NCI-H1417 (cell line): Measurements from ENCODE around the gene VRK3.

ENCODE experiments used
- DNase-seq, 3 experiments: peaks; one replicate each; lab custom pipeline; 2025; lab: John Stamatoyannopoulos, UW

The VRK3 gene

GRCh38 chr19:50030937-50031336 is 5.8 kb upstream of the VRK3 start:
- no peak for DNase-seq

GRCh38 chr19:50030225-50030624 is 5.1 kb upstream of the VRK3 start:
- DNase-seq = no peak

- DNase-seq = no peak
Measured at GRCh38 chr19:50026550-50026906, 1.4 kb upstream of the VRK3 start.

GRCh38 chr19:50025794-50026549 is 800 bp upstream of the VRK3 start, which contains the start of gene ZNF473:
Gene ZNF473, plus strand, starts transcription at chr19:50026005. Its CDS starts 5,078 bp downstream, at chr19:50031083.
- DNase-seq = peak; percentile 99 to 100 (median 99)

- DNase-seq = no peak
Measured at GRCh38 chr19:50024719-50025021, 502 bp downstream of the VRK3 start.

- no peak for DNase-seq
Measured at GRCh38 chr19:50022823-50023222, 2.3 kb downstream of the VRK3 start.

- no peak for DNase-seq
Measured at GRCh38 chr19:50020481-50020880, 4.7 kb downstream of the VRK3 start.

- DNase-seq = no peak
Measured at GRCh38 chr19:50016225-50016807, 8.9 kb downstream of the VRK3 start.

- DNase-seq = no peak
Measured at GRCh38 chr19:50008532-50008931, 16.6 kb downstream of the VRK3 start.

GRCh38 chr19:50007947-50008346 is 17.2 kb downstream of the VRK3 start:
- DNase-seq = no peak

GRCh38 chr19:50007170-50007569 is 18.0 kb downstream of the VRK3 start:
- no peak for DNase-seq

GRCh38 chr19:50005428-50005827 is 19.7 kb downstream of the VRK3 start:
- no peak for DNase-seq

- DNase-seq = no peak
Measured at GRCh38 chr19:50003810-50004419, 21.3 kb downstream of the VRK3 start.

GRCh38 chr19:50003254-50003788 is 21.9 kb downstream of the VRK3 start:
- no peak for DNase-seq

GRCh38 chr19:50002386-50002960 is 22.7 kb downstream of the VRK3 start:
- no peak for DNase-seq

- DNase-seq = no peak
Measured at GRCh38 chr19:50001775-50002174, 23.4 kb downstream of the VRK3 start.

- DNase-seq = no peak
Measured at GRCh38 chr19:50000841-50001557, 24.2 kb downstream of the VRK3 start.

GRCh38 chr19:50000038-50000840 is 24.9 kb downstream of the VRK3 start:
- DNase-seq = no peak

GRCh38 chr19:49999371-50000010 is 25.7 kb downstream of the VRK3 start:
- DNase-seq = no peak

GRCh38 chr19:49997709-49998108 is 27.5 kb downstream of the VRK3 start:
- DNase-seq = peak in 2 of 3 experiments; percentile 21 to 30

- DNase-seq = no peak
Measured at GRCh38 chr19:49988433-49988832, 36.7 kb downstream of the VRK3 start.
